Panc1 (cell line): Measurements from ENCODE around the gene SPATC1L. TPM values are rescaled to one million over a fixed set of nuclear protein-coding genes. Genes with fewer than 3 reads are reported as not detected.

ENCODE experiments used
- ATAC-seq: fragments of 200-7000 bp; cut with Tn5 transposase; 2 replicates; pipeline ENCODE4 v1.9.1; 2020; ENCODE audit warnings: mild to moderate bottlenecking, moderate library complexity
- BruUV-seq: library from RNA; stranded (reverse); fragments of 400-500 nt; replicated peaks from 2 replicates; lab custom pipeline; 2021; lab: Mats Ljungman, UMichigan
- CTCF ChIA-PET: fragments of 300-600 bp; sonication (Branson Sonifier 250); formaldehyde crosslinking; loops from one replicate; lab custom pipeline; 2022; ENCODE audit warnings: antibody characterized with exemption; lab: Charles Lee
- POLR2A ChIA-PET: fragments of 300-600 bp; sonication (Branson Sonifier 250); formaldehyde crosslinking; loops from one replicate; lab custom pipeline; 2022; ENCODE audit warnings: antibody characterized with exemption; lab: Charles Lee
- DNase-seq: peaks from one replicate; pipeline ENCODE4 v3.0.0-alpha.2; 2010; ENCODE audit warnings: low read depth, low spot score
- H3K27ac ChIP-seq: 2 replicates; pipeline ENCODE4 v1.5.1; 2011; ENCODE audit warnings: mild to moderate bottlenecking, low read length, inconsistent platforms
- H3K27me3 ChIP-seq: fragments of 200-500 bp; sonication (Bioruptor generic); 2 replicates; pipeline ENCODE4 v1.6.0; 2014; ENCODE audit warnings: low read length, inconsistent platforms; ENCODE audit not compliant: control insufficient read depth, insufficient read depth
- H3K36me3 ChIP-seq: fragments of 200-500 bp; sonication (Bioruptor generic); 2 replicates; pipeline ENCODE4 v1.5.1; 2014; ENCODE audit warnings: inconsistent platforms, mild to moderate bottlenecking, low read length, moderate library complexity; ENCODE audit not compliant: control insufficient read depth, insufficient read depth
- H3K4me1 ChIP-seq: 2 replicates; pipeline ENCODE4 v1.5.1; 2011; ENCODE audit warnings: inconsistent platforms, mild to moderate bottlenecking, low read length, moderate library complexity; ENCODE audit not compliant: control insufficient read depth, insufficient read depth
- H3K4me3 ChIP-seq, 2 experiments: 2 replicates each; pipeline ENCODE4 v1.5.1; 2011 to 2012; ENCODE audit warnings: low read depth in 2 of 2, low read length in 2 of 2, mild to moderate bottlenecking in 2 of 2, inconsistent platforms in 1 of 2, moderate library complexity in 1 of 2
- H3K9me3 ChIP-seq: fragments of 200-500 bp; sonication (Bioruptor generic); 2 replicates; pipeline ENCODE4 v1.5.1; 2014; ENCODE audit warnings: low read depth, mild to moderate bottlenecking, inconsistent platforms, low read length, moderate library complexity; ENCODE audit not compliant: control insufficient read depth, insufficient read depth
- CTCF ChIP-seq: fragments of 450-650 bp; IDR thresholded peaks from 2 replicates; pipeline ENCODE4 v1.5.1; 2017; ENCODE audit warnings: mild to moderate bottlenecking
- POLR2AphosphoS5 ChIP-seq: IDR thresholded peaks from 2 replicates; pipeline ENCODE4 v1.6.1; 2012; ENCODE audit warnings: mild to moderate bottlenecking, low read depth, low read length, moderate library complexity
- REST ChIP-seq, 2 experiments: IDR thresholded peaks; 2 replicates each; pipeline ENCODE4 v1.6.1; 2011 to 2012; ENCODE audit warnings: low read depth in 2 of 2, control low read depth in 1 of 2, low read length in 1 of 2, mild to moderate bottlenecking in 1 of 2, moderate library complexity in 1 of 2; ENCODE audit not compliant: insufficient read depth in 1 of 2
- SIN3A ChIP-seq: IDR thresholded peaks from 2 replicates; pipeline ENCODE4 v1.6.1; 2012; ENCODE audit warnings: low read depth, mild to moderate bottlenecking, low read length, moderate library complexity, borderline replicate concordance; ENCODE audit not compliant: insufficient read depth
- TCF7L2 ChIP-seq: IDR thresholded peaks from 2 replicates; pipeline ENCODE4 v1.6.1; 2011; ENCODE audit warnings: mild to moderate bottlenecking, low read depth, low read length, inconsistent platforms
- in situ Hi-C: cut with HindIII; loops from 2 replicates; pipeline ENCODE4 v1.10.0; 2016; ENCODE audit warnings: low sequenced_read_pairs, low pct_unique_long_range_greater_than_20kb
- intact Hi-C: fragments of 100-400 bp; cut with micrococcal nuclease; formaldehyde crosslinking; loops from one replicate; pipeline ENCODE4 v1.10.0; 2022; ENCODE audit not compliant: unreplicated experiment
- total RNA-seq: library from RNA; stranded (reverse); gene quantifications from one replicate; pipeline ENCODE4 v1.2.1, GENCODE V29; 2021; ENCODE audit not compliant: unreplicated experiment

The SPATC1L gene
- total RNA-seq, 1 experiment from 2014 or later, result 0.26 TPM

GRCh38 chr21:46168238-46168637, 16.0 kb downstream of the SPATC1L start:
- TF ChIP-seq REST (IDR thresholded peaks at IDR 0.05; ENCODE audit: insufficient read depth in 1 of 2, low read depth in 2 of 2, low read length in 1 of 2) (no peak), CTCF (no peak), TCF7L2 (no peak), SIN3A (no peak), POLR2AphosphoS5 (no peak)
- no TSS peak for BruUV-seq
- Histone ChIP-seq H3K9me3 (no peaks in the 10 kb centered on the region), H3K36me3 (no peaks in the 10 kb centered on the region), H3K27me3 (no peaks in the 10 kb centered on the region), H3K4me1 (no peaks in the 10 kb centered on the region), H3K27ac (no peak overlapping the region), H3K4me3 (no peak overlapping the region)
- POLR2A ChIA-PET, result no interaction called here
- in situ Hi-C loops (no loop called here), intact Hi-C loops (no loop called here)
- ATAC-seq (no peak), DNase-seq (no peak)
- CTCF ChIA-PET, result interaction anchor here (0.5 kb wide), 1 partner anchor 20 kb away, joined by 3 read pairs; no protein-coding TSS in a partner anchor

DNA sequence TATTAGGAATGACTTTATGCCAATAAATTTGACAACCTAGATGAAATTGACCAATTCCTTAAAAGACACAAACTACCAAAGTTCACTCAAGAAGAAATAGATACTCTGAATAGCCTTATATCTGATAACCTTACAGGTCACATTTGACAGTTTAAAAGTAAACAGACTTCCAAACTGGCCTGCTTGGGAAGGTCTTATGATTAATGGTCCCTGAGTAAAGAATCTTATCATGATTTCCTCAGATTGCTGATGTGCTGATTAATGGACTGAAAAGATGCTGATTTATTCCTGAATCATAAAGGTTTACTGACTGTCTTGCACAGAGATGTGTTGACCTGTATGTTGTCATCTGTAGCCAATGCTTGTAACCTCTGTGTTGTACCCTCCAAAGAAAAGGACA, 19.2 kb downstream of the SPATC1L start:
- H3K9me3 ChIP-seq, result no peaks in the 10 kb centered on the region
- no peaks in the 10 kb centered on the region for H3K27me3 ChIP-seq
- DNase-seq, result no peak
- H3K27ac ChIP-seq, result no peak overlapping the region
- no peak overlapping the region for H3K4me3 ChIP-seq
- ChIA-PET POLR2A (no interaction called here), CTCF (no interaction called here)
- in situ Hi-C loops (no loop called here), intact Hi-C loops (no loop called here)
- ATAC-seq, result no peak
- H3K4me1 ChIP-seq, result no peaks in the 10 kb centered on the region
- TF ChIP-seq CTCF, result no peak
- TF ChIP-seq REST (IDR thresholded peaks at IDR 0.05; ENCODE audit: insufficient read depth in 1 of 2, low read depth in 2 of 2, low read length in 1 of 2), result no peak
- TF ChIP-seq TCF7L2, result no peak
- TF ChIP-seq SIN3A, result no peak
- TF ChIP-seq POLR2AphosphoS5, result no peak
- no peaks in the 10 kb centered on the region for H3K36me3 ChIP-seq
- BruUV-seq, result no TSS peak
